Measurements from ENCODE around the gene KCNN3.

Gene KCNN3

DNA sequence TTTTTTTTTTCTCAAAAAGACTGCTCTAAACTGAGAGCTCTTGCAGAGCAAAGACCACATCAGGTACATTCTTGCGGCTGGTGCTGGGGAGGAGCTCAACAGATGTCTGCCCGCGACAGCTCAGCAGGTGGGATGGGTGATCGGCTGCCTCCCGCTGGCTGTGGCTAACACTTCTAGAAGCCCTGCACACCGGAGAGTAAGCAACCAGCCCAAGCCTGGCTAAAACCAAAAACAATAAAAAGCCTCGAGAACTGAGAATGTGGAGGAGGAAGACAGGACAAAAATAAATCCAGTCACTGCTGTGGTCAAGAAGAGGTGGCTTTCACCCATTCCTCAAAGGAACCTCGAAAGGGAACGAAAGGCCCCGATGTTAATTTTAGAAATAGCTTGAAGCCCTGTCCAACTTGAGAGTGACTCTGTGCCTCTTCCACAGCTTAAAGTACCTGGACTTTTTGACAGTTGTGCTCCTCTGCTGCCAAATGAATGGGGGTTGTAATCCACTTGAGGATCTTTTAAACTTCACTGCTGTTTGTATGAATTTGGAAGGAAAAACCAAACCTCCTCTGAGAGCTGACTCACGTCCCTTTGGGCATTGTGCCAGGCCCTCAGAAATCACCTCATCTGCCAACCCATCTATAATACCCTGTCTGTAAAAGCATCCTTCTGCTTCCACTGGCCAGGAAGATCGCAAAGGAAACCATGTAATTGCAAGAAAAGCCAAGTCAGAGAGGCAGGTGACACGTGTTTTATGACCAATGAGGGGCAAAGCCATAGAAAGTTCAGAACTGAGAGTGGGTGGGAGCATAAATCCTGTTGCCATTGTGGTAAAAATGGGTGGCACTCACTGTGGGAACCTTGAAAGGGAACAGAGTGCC, 78.6 kb downstream of the KCNN3 start:
- DNase-seq = peak; percentile 81

DNA sequence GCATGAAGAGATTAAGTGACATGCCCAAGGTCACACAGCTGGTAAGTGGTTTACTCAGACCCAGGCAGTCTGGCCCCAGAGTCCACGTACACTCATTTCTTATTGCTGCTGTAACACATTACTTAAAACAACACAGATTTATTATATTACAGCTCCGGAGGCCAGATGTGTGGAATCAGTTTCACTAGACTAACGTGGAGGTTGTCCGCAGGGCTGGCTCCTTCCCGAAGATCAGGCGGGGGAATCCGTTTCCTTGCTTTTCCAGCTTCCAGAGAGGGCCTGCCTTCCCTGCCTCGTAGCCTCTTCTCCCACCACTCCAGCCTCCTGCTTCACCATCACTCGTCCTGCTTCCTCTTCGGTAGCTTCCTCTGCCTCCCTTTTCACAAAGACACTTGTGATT, 81.2 kb downstream of the KCNN3 start:
- DNase-seq = no peak

DNA sequence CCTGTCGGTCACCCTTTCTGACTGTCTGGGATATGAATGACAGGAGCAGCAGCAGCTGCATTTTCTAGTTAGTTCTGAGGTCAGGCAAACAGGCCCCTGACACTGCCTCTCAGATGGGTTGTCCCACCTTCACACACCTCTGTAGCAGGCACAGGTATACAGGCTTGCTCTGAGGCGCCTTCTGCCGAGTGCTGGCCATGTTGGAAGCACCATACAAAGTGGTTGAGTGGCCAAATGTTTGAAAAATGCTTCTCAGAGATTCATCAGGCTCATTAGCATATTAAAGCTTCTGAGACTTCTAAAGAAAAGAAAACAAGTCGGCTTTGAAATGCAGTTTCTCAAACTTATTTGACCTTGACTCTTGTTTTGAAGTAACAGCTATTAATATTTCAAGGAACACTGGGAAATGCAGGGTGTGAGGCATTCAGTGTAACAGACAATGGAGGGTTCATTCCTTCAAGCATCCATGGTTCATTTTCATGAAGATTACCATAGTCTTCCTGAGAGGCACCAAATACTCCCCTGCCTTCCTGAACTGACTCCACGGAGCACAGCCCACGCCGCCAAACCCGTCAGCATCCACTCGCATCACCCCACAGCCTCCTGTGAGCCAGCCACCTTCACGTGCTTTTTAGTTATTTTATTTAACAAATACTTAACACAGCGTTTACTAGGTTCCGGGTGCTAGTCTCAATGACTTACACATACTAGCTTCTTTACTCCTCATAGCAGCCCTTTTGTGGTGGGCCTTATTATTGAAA, 81.8 kb downstream of the KCNN3 start:
- no peak for DNase-seq

DNA sequence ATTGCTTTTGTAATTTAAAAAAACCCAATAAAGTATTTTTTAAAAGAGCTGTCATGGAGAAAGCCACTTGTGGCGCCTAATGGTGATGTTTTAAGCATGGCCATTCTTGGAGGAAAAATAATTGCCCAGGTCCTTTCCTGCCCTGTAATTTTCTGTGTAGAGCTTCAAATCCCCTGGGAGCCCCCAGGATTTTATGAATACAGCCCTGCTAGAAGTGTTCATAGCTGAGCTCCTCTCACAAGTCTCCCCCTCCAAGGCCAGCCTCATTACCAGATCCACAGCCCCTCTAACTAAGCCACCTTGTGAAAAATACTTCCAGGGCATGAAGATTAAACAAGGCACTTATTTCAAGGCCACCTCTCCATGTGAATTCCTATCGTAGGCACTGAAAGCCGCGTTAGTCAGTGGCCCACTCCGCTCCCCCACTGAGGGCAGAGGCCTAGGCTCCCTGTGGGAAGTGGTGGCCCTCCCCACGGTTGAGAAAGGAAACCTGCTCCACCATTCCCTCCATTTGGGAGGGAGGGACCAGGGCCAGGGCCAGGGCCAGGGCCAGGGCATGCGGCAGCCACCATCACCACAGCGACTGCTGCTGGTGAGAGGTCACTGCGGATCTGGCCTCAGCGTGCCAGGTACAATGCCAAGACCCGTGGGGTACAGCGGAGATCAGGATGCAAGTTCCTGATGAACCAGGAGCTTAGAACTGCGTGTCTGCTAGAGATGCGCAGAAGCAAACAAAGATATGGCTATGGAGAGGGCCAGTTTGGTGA, 83.1 kb downstream of the KCNN3 start:
- no peak for DNase-seq

DNA sequence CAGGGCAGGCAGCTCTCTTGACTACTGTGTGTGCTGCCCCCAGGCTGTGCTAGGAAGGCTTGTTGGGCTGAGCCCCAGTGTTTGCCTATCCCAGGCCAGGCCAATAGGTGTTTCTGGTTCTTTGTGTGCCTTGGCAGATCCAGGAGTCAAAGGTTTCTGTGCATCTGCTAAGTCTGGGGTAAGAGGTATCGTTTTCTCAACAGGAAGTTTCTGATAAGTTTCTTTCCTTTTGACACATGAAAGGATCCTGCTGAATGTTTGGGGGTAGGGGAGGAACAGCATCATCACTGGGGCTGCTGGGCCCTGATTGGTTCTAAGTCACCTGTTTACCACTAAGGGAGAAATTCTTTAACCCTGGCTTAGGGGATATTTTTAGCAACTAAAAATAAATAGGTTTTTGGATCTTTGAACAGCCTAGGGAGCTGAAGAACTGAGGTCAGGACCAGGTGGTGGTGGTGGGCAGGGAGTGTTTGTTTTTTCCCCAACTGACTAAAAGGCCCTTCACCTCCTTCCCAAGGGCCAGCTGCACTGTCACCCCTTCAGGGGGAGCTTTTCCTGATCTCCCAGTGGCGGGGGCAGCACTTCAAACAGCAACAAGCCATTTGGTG, 85.1 kb downstream of the KCNN3 start:
- DNase-seq = peak; percentile 47

DNA sequence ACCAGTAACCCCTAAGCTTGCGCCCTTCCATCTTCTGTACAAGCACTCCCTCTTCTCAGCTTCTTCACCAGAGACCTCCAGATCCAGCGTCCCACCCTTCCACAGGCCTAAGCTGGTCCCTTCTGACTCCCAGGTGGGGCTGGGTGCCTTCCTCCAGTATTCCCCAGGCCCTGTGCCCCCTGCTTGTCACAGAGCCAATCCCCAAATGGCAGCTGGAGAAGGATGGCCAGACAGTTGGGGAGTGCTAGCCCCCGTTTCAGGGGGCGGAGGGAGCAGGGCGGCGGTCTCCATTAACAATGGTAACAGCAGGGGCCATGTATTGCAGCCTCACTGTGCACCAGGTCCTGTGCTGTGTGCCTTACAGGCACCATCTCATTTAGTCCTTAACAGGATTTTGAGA, 85.7 kb downstream of the KCNN3 start:
- DNase-seq = no peak

DNA sequence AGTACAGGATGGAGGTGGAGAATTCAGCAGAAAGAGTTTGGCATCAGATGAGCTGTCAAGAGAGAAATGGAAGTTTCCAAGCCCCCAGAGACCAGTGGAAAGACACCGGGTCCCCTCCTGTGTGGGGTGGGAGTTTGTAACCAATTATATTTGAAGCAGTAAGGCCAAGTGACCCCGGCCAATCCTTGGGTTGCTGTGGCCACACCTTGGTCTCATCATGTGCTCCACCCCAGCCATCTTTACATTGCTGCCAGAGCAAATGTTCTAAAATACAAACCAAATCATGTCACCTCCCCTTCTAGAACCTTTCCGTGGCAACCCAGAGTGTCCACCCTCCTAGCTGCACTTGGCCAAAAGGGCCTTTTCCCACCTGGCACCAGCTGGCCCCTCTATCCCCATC, 86.1 kb downstream of the KCNN3 start:
- DNase-seq = no peak

DNA sequence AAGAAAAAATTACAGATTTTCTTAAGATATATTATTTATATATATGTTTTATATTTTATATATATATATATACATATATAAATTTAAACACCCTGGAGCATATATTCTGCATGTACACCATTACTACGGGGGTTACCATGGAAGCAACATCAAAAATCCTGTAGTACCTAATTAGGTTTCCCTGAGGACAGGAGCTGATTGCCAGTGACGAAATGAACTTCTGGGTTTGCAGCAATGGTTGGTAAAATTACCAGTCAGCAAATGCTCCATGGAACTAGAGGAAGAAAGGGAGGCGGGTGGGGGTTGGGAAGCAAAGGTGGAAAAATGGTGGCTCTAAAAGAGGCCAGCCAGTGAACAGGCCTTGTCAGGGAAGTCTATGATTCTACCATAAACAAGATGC, 89.5 kb downstream of the KCNN3 start:
- DNase-seq = no peak

DNA sequence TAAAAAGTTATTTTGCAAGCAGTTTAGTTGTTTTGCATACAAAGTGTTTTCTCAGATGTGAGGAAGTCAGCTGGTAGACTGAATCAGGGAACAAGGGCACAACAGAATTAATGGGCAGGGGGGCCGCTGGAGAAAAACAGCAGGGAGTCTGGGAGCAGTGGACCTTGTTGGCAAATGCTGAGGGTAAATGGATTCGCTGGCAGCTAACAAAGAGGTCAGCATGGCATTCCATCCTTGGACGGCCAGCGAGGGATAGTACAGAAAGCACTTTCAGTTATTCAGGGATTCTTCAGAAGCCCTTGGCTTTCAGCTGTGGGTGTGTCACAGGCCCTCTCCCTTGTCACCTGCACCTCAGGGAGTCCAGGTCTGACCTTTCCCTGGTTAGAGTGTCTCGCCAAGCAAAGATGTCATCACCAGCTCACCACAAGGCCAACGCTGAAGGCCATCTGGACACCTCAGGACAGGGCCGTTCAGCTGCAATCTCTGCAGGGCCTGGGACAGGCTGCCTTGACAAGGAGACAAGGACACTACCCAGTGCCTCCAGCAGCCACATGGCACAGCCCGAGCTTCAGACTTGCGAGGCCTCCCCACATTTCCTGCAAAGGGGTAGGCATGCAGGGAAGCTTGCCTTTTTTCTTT, 90.4 kb downstream of the KCNN3 start:
- no peak for DNase-seq

DNA sequence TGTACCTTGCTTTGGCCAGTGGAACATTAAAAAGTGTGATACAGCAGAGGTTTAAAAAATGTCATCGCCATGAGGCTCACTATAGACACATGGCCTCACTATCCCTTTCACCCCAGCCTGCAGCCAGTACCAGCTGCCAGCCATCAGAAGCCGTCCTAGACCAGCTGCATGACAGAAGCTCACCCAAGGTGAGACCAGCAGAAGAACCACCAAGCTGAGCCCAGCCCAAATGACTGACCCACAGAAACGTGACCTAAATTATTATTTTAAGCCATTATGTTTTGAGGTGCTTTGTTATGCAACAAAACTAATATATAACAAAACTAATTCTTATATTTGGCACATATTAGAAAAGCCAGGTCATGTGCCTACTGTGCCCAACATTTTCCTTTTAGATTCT, 91.1 kb downstream of the KCNN3 start:
- DNase-seq = no peak

DNA sequence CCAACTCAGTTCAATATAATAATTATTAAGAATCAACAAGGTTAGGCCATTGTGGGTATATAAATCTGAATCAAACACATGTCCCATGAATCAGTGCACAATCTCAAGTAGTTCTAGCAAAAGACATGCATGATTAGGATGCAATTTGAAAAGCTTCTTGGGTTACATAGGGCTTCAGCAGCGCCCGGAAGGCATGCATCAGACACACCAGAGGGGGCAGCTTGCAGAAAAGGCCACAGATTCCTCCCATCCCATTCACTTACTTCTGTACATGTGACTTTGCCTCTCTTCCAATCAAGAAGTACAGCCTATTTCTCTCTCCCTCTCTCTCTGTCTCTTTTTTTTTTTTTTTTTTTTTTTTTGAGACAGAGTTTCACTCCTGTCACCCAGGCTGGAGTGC, 91.8 kb downstream of the KCNN3 start:
- DNase-seq = no peak

DNA sequence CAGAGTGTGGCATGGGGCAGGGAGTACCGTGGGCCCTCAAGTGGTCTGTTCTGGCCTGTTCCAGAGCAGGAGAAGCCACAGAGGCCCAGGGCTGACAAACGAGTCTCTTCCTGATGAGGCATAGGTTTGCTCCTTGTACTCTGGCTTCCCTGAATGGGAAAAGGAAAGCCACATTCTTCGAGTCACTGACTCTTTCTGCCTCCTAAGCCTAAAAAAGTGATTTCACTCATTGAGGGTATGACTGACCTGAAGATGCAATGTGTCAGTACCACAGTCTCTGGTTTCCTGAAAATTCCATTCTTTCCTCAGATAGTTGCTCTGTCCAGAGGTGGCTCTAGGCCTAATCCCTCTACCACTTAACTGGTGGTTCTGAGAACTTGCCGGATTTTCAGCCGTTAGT, 92.3 kb downstream of the KCNN3 start:
- DNase-seq = no peak

DNA sequence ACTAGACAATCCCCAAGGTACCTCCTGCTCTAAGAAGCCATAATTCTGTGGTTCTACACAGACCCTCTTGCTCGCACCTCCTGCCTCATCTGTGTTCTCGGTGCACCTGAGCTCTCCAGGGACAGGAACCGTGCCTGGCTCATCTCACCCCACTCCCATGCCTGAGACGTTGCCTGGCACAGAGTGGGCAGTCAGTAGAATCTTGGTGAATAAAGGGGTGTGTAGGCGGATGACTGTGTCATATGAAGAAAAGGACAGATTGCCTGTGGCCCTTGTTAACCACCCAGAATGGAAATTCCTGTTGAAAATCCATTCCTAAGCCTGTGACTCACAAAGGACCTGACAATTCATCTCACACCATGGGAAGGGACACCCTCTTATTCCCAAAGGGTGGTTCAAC, 92.9 kb downstream of the KCNN3 start:
- DNase-seq = no peak

DNA sequence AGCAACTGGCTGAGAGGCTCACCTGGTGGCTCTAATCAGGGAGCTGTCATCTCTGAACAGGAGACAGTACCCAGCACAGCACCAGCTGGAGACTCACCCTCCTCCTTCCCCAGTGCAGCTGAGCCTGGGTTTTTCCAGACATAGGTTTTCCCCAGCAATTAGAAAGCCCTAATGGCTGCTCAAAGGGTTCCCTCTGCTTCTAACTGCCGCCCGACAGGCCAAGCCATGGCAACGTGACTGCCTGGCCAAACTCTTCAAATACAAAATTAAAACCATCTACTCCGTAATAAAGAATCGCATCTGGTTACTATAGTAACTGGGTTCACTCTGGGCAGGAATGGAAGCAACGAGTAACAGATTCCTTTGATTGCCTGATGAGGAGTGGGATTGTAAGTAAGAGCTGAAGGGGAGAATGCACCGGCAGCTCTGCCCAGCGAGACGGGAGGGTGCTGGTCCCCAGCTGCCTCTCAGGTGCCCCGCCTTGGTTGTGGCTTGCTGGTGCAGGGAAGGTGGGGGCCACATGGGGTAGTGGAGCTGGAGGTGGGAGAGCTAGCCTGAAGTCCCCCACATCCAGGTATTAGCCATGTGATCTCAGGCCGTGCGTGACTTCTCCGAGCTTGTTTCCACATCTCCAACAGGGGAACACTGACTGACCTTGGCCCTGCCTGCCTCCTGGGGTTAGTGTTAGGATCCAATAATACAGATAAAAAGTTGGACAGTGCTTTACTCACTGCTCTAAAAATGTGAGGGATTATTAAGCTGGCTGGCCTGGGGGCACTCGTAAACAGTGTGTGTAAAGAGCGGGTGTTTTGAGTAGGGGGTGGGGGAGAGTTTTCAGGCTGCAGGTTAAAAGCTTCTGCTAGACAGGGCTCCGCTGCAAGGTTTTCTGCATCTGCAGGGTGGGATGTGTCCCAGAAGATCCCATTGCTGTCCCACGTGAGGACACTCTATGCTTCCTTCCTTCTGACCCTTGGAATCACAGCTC, 94.2 kb downstream of the KCNN3 start:
- DNase-seq = no peak

DNA sequence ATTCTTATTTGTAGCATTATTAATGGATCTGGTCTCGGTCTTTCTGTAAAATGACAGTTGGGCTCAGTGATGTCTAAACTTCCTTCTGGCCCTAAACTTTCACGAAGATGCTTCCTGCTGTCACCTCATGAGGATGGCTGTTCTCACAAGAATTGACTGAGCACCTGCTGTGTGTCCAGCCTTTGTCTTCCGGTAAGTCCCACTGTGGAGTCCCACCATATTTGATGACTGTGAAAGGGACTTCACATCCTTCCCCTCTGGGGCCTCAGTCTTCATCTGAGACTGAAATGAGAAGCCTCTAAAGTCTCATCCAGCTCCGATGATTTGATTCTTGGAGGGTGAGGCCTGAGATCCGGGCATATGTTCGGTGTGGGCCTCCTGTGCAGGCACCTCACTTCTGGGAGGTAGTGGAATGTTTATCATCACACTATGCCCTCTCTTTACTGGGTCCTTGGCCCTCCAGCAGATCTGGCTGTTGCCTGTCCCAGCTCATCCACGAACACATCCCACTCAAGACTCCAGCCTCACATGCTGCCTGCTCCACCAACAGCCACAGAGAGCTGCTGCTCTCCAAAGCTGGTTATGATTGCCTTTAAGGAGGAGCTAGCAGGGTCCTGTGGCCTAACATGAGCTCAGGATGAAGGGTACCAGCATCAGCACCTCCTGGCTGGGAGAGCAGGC, 95.8 kb downstream of the KCNN3 start:
- DNase-seq = no peak

DNA sequence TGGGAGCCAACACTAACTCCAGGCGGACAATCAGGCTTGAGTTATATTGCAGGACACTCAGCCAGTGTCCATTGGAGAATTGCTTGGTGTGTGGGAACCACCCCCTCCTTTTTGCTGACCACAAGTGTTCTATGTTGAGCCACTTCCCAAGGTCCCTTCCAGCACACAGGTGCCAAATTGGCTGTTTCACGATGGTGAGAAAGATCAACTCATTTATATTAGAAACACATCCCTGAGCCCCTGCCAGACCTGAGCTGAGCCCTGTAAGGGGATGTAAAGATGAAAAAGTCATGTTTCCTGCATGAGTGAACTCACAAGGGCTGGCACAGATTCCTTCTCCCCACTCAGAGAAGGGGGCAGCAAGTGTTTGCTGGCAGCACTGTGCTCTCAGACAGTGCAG, 96.5 kb downstream of the KCNN3 start:
- DNase-seq = no peak

DNA sequence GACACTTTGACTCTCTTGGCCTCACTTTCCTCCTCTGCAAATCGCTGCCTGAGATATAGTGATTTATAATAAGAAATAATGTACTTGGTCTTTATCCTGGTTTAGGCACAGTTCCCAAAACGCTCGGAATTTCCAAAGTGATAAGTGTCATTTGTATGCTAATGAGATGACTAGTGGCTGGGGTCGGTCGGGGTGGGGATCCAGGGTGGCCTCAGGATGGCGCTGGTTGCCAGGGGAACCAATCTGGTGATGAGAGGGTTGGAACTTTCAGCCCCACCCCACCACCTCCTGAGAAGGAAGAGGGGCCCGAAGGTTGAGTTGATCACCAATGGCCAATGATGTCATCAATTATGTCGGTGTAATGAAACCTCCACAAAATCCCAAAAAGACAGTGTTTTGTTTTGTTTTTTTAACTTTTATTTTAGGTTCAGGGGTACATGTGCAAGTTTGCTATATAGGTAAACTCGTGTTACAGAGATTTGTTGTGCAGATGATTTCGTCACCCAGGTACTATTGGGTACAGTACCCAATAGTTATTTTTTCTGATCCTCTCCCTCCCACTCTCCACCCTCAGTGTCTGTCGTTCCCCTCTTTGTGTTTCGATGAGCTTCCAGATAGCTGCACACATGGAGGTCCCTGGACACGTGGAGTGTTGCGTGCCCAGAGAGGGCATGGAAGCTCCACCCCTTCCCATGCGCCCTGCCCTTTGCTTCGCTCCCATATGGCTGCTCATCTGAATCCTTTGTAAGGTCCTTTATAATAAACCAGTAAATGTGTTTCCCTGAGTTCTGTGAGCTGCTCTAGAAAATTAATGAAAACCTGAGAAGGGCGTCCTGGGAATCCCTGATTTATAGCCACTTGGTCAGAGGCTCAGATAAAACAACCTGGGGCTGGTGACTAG, 97.2 kb downstream of the KCNN3 start:
- peak; percentile 49 for DNase-seq

DNA sequence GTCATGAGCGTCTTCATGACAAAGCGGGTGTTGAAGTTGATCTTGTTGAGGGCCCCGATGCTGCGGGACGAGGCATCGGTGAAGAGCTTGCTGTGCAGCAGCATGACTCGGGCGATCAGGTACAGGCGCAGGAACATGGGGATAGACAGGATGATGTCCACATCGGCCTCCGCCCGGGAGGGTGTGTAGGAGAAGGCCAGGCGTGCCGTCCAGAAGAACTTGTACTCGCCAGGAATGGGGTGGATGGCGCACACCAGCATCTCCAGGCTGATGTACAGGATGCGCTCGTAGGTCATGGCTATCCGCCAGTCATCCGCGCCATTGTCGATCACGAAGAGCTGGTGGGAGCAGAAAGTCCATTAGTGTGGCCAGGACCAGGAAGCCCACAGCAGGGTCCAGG, 98.0 kb downstream of the KCNN3 start:
- DNase-seq = no peak

DNA sequence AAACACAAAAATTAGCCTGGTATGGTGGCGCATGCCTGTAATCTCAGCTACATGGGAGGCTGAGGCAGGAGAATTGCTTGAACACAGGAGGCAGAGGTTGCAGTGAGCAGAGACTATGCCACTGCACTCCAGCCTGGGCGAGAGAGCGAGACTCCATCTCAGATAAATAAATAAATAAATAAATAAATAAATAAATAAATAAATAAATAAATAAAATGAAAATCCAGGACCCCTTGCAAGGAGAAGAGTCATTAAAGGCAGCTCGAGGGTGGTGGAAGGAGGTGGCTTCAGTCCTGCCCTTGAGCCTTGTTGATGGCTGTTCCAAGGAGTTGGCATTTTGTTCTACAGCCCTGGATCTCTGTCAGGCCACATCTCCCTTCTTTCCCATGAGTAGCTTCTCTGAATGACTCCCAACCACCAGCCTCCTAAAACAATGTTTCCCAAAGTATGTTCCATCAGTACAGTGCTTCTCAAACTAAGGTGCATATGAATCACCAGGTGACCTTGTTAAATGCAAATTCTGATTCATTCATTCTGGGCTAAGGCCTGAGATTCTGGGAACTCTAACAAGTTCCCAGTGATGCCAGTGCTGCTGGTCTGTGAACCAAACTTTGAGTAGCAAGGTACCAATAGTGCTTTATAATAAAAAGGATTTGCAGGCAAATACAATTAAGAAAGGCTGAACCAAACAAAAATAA, 99.0 kb downstream of the KCNN3 start:
- no peak for DNase-seq

Data from activated CD8-positive, alpha-beta memory T cell treated with anti-CD3 and anti-CD28 coated beads, Interleukin-2, amount 50 U/mL, for 4 hours (primary cell).